Upper lobe of left lung (tissue), 6 donors: Measurements from ENCODE around the gene UBE3B. TPM values are rescaled to one million over a fixed set of nuclear protein-coding genes. Genes with fewer than 3 reads are reported as not detected.

Source experiments
- ATAC-seq, 2 donors: fragments of 200-7000 bp; cut with Tn5 transposase; one replicate each; pipeline ENCODE4 v1.9.1; 2022; ENCODE audit warnings: mild to moderate bottlenecking in 2 of 2, moderate library complexity in 2 of 2; ENCODE audit not compliant: low FRiP score in 2 of 2
- DNase-seq, 2 donors: peaks; one replicate each; pipeline ENCODE4 v3.0.0-alpha.2; 2019 to 2020
- H3K27ac ChIP-seq, 4 donors: fragments of 200-600 bp; sonication (generic); one replicate each; pipeline ENCODE4 v1.5.1; 2016 to 2019
- H3K27me3 ChIP-seq, 4 donors: fragments of 200-600 bp; sonication (generic); one replicate each; pipeline ENCODE4 v1.5.1; 2017 to 2019
- H3K36me3 ChIP-seq, 4 donors: fragments of 200-600 bp; sonication (generic); one replicate each; pipeline ENCODE4 v1.5.1; 2016 to 2019
- H3K4me1 ChIP-seq, 4 donors: fragments of 200-600 bp; sonication (generic); one replicate each; pipeline ENCODE4 v1.5.1; 2018 to 2019
- H3K4me3 ChIP-seq, 4 donors: fragments of 200-600 bp; sonication (generic); one replicate each; pipeline ENCODE4 v1.5.1; 2017 to 2019; ENCODE audit warnings: mild to moderate bottlenecking in 2 of 4, moderate library complexity in 1 of 4
- H3K9me3 ChIP-seq, 4 donors: fragments of 200-600 bp; sonication (generic); one replicate each; pipeline ENCODE4 v1.5.1; 2018 to 2019
- EP300 ChIP-seq, 4 donors: sonication (generic); formaldehyde crosslinking; IDR thresholded peaks; one replicate each; pipeline ENCODE4 v1.5.1; 2017; ENCODE audit warnings: antibody characterized with exemption in 4 of 4, control low read depth in 2 of 4
- POLR2A ChIP-seq, 4 donors: fragments of 450-650 bp; IDR thresholded peaks; one replicate each; pipeline ENCODE4 v1.5.1; 2016 to 2017; ENCODE audit warnings: antibody characterized with exemption in 4 of 4, mild to moderate bottlenecking in 2 of 4
- POLR2AphosphoS5 ChIP-seq, 2 donors: sonication (generic); formaldehyde crosslinking; IDR thresholded peaks; one replicate each; pipeline ENCODE4 v1.5.1; 2017; ENCODE audit warnings: antibody characterized with exemption in 2 of 2
- WGBS, 2 donors: methylation state at CpG; one replicate each; pipeline ENCODE4 v1.1.5; 2017 to 2018; 5-methylcytosine and 5-hydroxymethylcytosine counted together
- total RNA-seq, 6 donors: library from RNA; depleted of rRNA in 4 of 6; stranded (reverse); fragments of >200 nt in 4 of 6; gene quantifications; one replicate each; pipeline versions ENCODE4 v1.1.0 to v1.2.1, GENCODE V29; 2016 to 2021
- TF ChIP-seq, protein P1 (sequence below), 6 experiments: fragments of 450-650 bp in 4 of 6; fragments of 200-600 bp in 2 of 6; sonication (generic) in 2 of 6; IDR thresholded peaks; one replicate each; pipeline ENCODE4 v1.5.1; 2016 to 2019; ENCODE audit warnings: antibody characterized with exemption in 6 of 6
- donor health status: DM: no; HTN: no; CAD: no; lungs with moderate emphysema.
- donor health status: DM: no; HTN: yes; CAD: no; lungs with severe emphysema.

UBE3B gene
- total RNA-seq, 6 donors from 2014 or later: 27.0 to 69.1 (median 44.7) TPM

GRCh38 chr12:109583733-109584132 is 106.3 kb downstream of the UBE3B start:
- H3K27me3 ChIP-seq: no peaks in the 10 kb centered on the region
- peaks cover 8 to 77% (median 49%) of the 10 kb centered on the region in 4 donors for H3K36me3 ChIP-seq
- DNase-seq (no peak), ATAC-seq (no peak)
- H3K4me3 ChIP-seq: no peak overlapping the region
- no peak overlapping the region for H3K27ac ChIP-seq
- 85 to 87% methylated on average over 2 of the region's 2 CpGs for WGBS, 2 donors
- TF ChIP-seq POLR2A (IDR thresholded peaks at IDR 0.05) (no peak), EP300 (IDR thresholded peaks at IDR 0.05) (no peak), POLR2AphosphoS5 (IDR thresholded peaks at IDR 0.05) (no peak)
- TF ChIP-seq, protein P1, sequence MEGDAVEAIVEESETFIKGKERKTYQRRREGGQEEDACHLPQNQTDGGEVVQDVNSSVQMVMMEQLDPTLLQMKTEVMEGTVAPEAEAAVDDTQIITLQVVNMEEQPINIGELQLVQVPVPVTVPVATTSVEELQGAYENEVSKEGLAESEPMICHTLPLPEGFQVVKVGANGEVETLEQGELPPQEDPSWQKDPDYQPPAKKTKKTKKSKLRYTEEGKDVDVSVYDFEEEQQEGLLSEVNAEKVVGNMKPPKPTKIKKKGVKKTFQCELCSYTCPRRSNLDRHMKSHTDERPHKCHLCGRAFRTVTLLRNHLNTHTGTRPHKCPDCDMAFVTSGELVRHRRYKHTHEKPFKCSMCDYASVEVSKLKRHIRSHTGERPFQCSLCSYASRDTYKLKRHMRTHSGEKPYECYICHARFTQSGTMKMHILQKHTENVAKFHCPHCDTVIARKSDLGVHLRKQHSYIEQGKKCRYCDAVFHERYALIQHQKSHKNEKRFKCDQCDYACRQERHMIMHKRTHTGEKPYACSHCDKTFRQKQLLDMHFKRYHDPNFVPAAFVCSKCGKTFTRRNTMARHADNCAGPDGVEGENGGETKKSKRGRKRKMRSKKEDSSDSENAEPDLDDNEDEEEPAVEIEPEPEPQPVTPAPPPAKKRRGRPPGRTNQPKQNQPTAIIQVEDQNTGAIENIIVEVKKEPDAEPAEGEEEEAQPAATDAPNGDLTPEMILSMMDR (IDR thresholded peaks at IDR 0.05): no peak
- H3K9me3 ChIP-seq: no peaks in the 10 kb centered on the region
- peaks cover 0 to 8% (median 0%) of the 10 kb centered on the region in 4 donors for H3K4me1 ChIP-seq

Other genes starting within 250 kb of the UBE3B start
- gene FOXN4, start 168.3 kb upstream of the UBE3B start, total RNA-seq: 1 to 10 TPM in 2 of 6 donors, under 1 TPM in 1, not detected in 3; 0.49 to 5.2 (median 1.1) TPM
- gene MYO1H, start 129.7 kb upstream of the UBE3B start, total RNA-seq: under 1 TPM in 3 of 6 donors, not detected in 3; 0.17 to 0.51 (median 0.46) TPM
- 10 to 100 TPM; 50.6 to 70.2 (median 63.0) TPM for gene KCTD10, start 334 bp upstream of the UBE3B start, total RNA-seq
- 10 to 100 TPM; 14.9 to 68.8 (median 39.2) TPM for gene MMAB, start 95.9 kb downstream of the UBE3B start, total RNA-seq
- gene MVK, start 96.2 kb downstream of the UBE3B start, total RNA-seq: 10 to 100 TPM; 22.2 to 56.2 (median 41.5) TPM
- 1 to 10 TPM; 1.0 to 7.3 (median 3.7) TPM for gene FAM222A, start 236.2 kb downstream of the UBE3B start, total RNA-seq